GM12874 (cell line): ENCODE measurements around the gene SSX2IP.

Experiments used
- TF ChIP-seq, protein P1 (sequence below): IDR thresholded peaks from 2 replicates; pipeline ENCODE4 v1.5.1; 2011; ENCODE audit warnings: low read depth, mild to moderate bottlenecking, control low read depth, low read length, moderate library complexity; ENCODE audit not compliant: insufficient read depth

Gene SSX2IP

DNA sequence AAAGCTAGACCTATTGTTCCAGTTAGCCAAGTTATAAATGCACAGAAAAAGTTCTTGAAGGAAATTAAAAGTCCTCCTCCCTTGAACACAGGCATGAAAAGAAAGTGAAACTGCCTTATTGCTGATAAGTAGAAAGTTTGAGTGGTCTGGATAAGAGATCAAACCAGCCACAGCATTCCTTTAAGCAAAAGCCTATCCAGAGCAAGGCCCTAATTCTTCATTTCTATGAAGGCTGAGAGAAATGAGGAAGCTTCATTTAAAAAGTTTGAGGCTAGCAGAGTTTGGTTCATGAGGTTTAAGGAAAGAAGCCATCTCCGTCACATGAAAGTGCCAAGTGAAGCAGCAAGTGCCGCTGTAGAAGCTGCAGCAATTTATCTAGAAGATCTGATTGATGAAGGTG lies 2.7 kb upstream of the SSX2IP start:
- TF ChIP-seq, protein P1, sequence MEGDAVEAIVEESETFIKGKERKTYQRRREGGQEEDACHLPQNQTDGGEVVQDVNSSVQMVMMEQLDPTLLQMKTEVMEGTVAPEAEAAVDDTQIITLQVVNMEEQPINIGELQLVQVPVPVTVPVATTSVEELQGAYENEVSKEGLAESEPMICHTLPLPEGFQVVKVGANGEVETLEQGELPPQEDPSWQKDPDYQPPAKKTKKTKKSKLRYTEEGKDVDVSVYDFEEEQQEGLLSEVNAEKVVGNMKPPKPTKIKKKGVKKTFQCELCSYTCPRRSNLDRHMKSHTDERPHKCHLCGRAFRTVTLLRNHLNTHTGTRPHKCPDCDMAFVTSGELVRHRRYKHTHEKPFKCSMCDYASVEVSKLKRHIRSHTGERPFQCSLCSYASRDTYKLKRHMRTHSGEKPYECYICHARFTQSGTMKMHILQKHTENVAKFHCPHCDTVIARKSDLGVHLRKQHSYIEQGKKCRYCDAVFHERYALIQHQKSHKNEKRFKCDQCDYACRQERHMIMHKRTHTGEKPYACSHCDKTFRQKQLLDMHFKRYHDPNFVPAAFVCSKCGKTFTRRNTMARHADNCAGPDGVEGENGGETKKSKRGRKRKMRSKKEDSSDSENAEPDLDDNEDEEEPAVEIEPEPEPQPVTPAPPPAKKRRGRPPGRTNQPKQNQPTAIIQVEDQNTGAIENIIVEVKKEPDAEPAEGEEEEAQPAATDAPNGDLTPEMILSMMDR, result no peak

DNA sequence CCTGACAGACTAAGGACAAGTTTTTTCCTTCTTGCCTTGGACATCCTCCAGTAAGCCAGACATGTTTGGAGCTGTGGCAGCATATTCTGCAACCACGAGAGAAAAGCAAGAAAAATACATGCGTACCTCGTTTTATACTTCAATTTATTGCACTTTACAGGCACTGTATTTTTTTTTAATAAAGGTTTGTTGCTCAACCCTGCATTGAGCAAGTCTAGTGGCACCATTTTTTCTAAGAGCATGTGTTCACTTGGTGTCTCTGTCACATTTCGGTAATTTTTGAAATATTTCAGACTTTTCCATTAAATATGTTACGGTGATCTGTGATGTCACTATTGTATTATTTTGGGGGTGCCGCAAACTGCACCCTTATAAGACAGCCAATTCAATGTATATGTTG lies 2.1 kb upstream of the SSX2IP start:
- TF ChIP-seq, protein P1, result no peak

DNA sequence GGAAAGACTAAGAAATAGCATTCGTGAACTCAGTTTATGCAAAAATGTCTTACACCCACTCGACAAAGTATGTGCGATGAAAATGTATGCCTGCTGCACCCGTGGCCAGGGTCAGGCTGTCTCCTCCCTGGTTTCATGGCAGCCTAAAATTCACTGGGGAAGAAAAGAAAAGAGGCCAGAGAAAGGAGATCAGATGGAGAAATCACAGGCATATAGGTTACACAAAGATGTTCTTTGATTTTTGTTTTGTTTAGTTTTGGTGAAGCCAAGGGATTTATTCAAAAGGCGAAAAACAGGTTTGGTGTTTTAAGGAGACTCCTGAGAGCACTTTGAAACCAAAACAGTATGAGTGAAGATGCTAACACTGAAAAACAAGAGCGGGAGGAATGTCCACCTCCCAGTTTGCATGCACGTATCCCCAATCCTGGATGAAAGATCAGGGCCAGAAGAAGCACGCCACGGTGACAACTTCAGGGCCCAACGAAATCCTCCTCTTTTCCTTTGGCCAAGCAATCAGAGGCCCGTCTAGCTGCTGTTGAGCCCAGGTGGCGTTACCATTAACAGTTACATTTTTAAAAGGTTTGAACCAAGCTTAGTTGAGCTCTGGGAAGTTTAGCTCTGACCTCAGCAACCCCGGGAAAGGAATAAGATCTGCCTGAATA lies 992 bp upstream of the SSX2IP start:
- TF ChIP-seq, protein P1, result no peak

DNA sequence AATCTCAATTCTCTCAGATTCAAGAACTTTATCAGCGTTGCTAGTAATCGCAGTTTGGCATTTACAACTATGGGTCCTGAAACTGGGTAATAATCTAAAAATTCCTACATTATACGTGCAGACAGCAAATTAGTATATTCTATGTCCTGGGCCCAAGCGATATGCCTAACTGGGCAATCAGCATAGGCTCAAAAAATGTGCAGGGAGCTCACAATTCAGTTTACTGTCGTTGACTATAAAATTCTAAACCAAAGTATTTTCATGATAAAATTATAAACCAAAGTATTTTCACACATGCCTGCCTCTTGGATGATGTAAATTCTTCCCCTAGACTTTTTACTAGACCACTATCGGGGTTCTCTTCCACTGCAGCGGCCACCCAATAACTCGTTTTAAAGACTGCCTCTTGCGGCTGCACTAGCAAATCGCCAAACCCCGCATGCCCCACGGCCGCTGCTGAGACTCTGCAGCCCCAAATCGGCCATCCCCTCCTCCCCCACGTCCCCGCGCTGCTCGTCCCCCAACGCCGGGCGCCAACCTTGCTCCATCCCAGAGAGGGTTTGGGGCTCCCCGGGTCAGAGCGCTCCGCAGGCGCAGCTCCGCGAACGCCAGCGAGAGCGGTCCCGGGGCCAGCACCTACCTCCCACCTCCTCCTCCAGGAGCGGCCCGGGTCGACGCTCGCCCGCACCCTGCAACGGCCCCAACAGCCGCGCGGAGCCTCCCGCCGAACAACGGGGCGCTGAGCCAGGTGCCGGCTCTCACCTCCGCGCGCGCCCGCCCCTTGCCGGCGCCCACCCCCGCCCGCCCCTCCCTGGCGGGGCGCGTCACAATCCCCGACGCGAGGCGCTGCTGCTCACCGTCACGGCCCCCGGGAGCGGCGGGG lies 506 bp downstream of the SSX2IP start:
- TF ChIP-seq, protein P1, result peak; percentile 40; the same call in 1 of the 2 replicates

DNA sequence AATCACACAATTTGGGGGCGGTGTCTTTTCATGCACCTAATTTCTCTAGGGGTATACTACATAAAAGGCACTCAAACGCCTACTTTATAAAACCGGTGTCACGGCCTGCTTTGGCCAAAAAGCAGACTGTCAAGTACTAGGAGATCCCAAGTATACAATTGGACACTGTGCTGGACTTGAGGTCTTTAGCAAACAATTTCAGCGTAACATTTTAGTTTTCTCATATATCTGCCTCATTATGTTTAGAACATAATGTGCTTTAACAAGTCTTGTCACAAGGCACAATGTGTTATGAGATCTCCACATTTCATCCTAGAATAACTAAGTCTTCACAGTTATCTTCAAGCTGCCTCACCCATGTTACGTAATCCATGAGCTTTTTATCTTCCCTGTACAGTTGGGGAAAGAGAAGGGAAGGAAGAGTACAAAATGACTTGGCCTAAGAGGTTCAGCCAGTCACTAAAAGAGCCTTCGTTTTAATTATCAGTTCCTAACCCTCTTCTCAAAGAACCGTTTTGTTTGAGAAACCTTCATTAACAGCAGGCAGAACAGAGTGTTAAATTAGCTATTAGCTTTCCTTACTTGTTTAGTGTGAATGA lies 1.7 kb downstream of the SSX2IP start:
- TF ChIP-seq, protein P1, result no peak

DNA sequence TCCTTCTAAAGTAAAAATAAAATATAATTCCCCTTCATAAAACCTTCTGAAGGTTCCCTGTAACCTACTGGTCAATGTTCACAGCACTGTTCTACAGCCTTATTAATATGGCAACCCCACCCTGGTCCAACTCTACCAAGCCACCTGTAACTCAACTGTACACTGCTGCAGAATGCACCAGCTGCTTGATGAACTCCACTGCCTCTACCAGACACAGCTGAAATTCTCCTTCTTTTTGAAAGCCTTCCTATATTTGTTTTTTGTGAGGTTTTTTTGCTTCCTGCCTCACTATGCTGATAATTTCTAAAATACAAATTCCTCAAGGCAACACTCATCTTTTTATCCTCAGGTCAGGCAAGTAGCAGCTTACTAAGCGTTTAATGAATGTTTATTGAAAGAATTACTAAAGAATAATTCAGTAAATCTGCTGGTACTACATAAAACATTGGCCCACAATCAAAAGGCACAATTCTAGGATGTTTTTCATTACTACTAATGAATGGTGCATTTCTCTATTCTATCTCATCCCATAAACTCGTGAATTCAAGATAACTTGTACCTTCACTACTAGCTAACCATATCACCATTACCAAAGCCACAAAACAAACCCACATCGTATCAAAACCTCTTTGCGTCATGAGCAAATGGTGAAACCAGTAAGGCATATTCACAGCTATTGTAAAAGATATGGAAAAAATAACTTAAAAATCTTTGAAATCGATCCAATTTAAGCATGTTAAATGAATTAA lies 2.4 kb downstream of the SSX2IP start:
- TF ChIP-seq, protein P1, result no peak

DNA sequence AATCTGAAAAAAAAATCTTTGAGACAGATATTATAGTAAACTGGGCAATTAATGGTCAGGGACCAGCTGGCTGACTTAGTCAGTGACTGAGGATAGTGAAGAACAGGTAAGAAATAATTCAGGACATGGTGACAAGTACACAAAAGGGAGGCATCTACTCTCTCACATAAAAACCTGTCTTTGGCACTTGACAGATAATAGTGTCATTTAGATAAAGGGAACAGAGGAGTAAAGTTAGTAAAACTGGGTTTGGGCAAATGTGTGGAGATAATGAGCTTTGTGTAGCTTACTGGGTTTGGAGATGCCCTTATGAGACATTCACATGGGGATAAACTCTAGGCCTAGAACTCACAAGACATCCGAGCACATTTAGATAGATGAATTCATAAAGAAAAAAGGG lies 4.0 kb downstream of the SSX2IP start:
- TF ChIP-seq, protein P1, result no peak
